HUDEP-2 (cell line): ENCODE data around the gene EFCC1.

Experiments
- DNase-seq, 76 experiments: peaks; one replicate each; lab custom pipeline; 2025; ENCODE audit not compliant: unreplicated experiment in 76 of 76; lab: John Stamatoyannopoulos, UW

EFCC1 gene

GRCh38 chr3:129001101-129001805 is at the start of gene EFCC1:
Gene EFCC1 (plus strand): TSS chr3:129001304. CDS start chr3:129001629, 325 bp downstream.
- DNase-seq = no peak

- DNase-seq = no peak
Observed at GRCh38 chr3:128956440-128956839, 44.7 kb upstream of the EFCC1 start.

- no peak for DNase-seq
Observed at GRCh38 chr3:128965280-128965679, 35.8 kb upstream of the EFCC1 start.

- no peak for DNase-seq
Observed at GRCh38 chr3:128965818-128966217, 35.3 kb upstream of the EFCC1 start.

- DNase-seq = no peak
Observed at GRCh38 chr3:128967748-128968355, 33.3 kb upstream of the EFCC1 start.

- peak in 40 of 76 experiments; percentile 3 to 55 (median 15) for DNase-seq
Observed at GRCh38 chr3:128969993-128970739, 30.9 kb upstream of the EFCC1 start.

- DNase-seq = no peak
Observed at GRCh38 chr3:128970740-128971047, 30.4 kb upstream of the EFCC1 start.

- no peak for DNase-seq
Observed at GRCh38 chr3:128971421-128972100, 29.5 kb upstream of the EFCC1 start.

- DNase-seq = no peak
Observed at GRCh38 chr3:128973988-128974564, 27.0 kb upstream of the EFCC1 start.

GRCh38 chr3:128975276-128975675 is 25.8 kb upstream of the EFCC1 start:
- no peak for DNase-seq

GRCh38 chr3:128983293-128984069 is 17.6 kb upstream of the EFCC1 start:
- no peak for DNase-seq

GRCh38 chr3:128984596-128984995 is 16.5 kb upstream of the EFCC1 start:
- no peak for DNase-seq

- DNase-seq = no peak
Observed at GRCh38 chr3:128987302-128988100, 13.6 kb upstream of the EFCC1 start.

GRCh38 chr3:128988286-128988685 is 12.8 kb upstream of the EFCC1 start:
- DNase-seq = no peak

GRCh38 chr3:128991355-128991895 is 9.7 kb upstream of the EFCC1 start:
- no peak for DNase-seq

- DNase-seq = no peak
Observed at GRCh38 chr3:128992926-128993460, 8.1 kb upstream of the EFCC1 start.

- peak in 63 of 76 experiments; percentile 6 to 79 (median 54) for DNase-seq
Observed at GRCh38 chr3:128993461-128994172, 7.5 kb upstream of the EFCC1 start, which contains the start of gene CFAP92. Gene CFAP92 (minus strand): TSS chr3:128994076. CDS start chr3:128993304, 772 bp downstream.

GRCh38 chr3:128994173-128994512 is 7.0 kb upstream of the EFCC1 start:
- DNase-seq = peak in 4 of 76 experiments; percentile 8 to 67 (median 50)
